PC-9 (cell line): ENCODE data around the gene BEX3. TPM values are rescaled to one million over a fixed set of nuclear protein-coding genes. Genes with fewer than 3 reads are reported as not detected.

ENCODE experiments used
- BruUV-seq: library from RNA; stranded (reverse); fragments of 400-500 nt; replicated peaks from 2 replicates; lab custom pipeline; 2021; lab: Mats Ljungman, UMichigan
- CTCF ChIA-PET: fragments of 300-600 bp; sonication (Branson Sonifier 250); formaldehyde crosslinking; loops from one replicate; lab custom pipeline; 2022; ENCODE audit warnings: antibody characterized with exemption; lab: Charles Lee
- POLR2A ChIA-PET: fragments of 300-600 bp; sonication (Branson Sonifier 250); formaldehyde crosslinking; loops from one replicate; lab custom pipeline; 2022; ENCODE audit warnings: antibody characterized with exemption; ENCODE audit not compliant: unreplicated experiment; lab: Charles Lee
- DNase-seq, 2 experiments: peaks; one replicate each; pipeline versions ENCODE4 v3.0.0 to v3.0.0-alpha.2; 2015 to 2022; ENCODE audit warnings: mixed read lengths in 1 of 2
- H2AFZ ChIP-seq: fragments of 200-600 bp; sonication (generic); 2 replicates; pipeline ENCODE4 v1.8.1; 2017; ENCODE audit warnings: antibody characterized with exemption
- H3F3A ChIP-seq: fragments of 200-600 bp; sonication (generic); 2 replicates; pipeline ENCODE4 v1.8.1; 2017; ENCODE audit warnings: antibody characterized with exemption, mild to moderate bottlenecking, low read depth; ENCODE audit not compliant: insufficient read depth
- H3K27ac ChIP-seq: fragments of 200-600 bp; sonication (generic); 2 replicates; pipeline ENCODE4 v1.6.1; 2016; ENCODE audit warnings: mixed run types
- H3K27me3 ChIP-seq: fragments of 200-600 bp; sonication (generic); 2 replicates; pipeline ENCODE4 v1.6.1; 2016; ENCODE audit warnings: low read depth, mixed run types; ENCODE audit not compliant: insufficient read depth
- H3K36me3 ChIP-seq: fragments of 200-600 bp; sonication (generic); 2 replicates; pipeline ENCODE4 v1.6.1; 2016; ENCODE audit warnings: low read depth, mixed run types
- H3K4me1 ChIP-seq: fragments of 200-600 bp; sonication (generic); replicated peaks from 2 replicates; pipeline ENCODE4 v1.6.1; 2016; ENCODE audit warnings: mixed run types; ENCODE audit not compliant: insufficient read depth
- H3K4me2 ChIP-seq: fragments of 200-600 bp; sonication (generic); 2 replicates; pipeline ENCODE4 v1.6.1; 2017; ENCODE audit warnings: mixed run types
- H3K4me3 ChIP-seq: fragments of 200-600 bp; sonication (generic); 2 replicates; pipeline ENCODE4 v1.6.1; 2016; ENCODE audit warnings: mixed run types
- H3K79me2 ChIP-seq: fragments of 200-600 bp; sonication (generic); 2 replicates; pipeline ENCODE4 v1.6.1; 2017; ENCODE audit warnings: low read depth, mixed run types
- H3K9me2 ChIP-seq: fragments of 200-600 bp; sonication (generic); 2 replicates; pipeline ENCODE4 v1.8.1; 2017; ENCODE audit warnings: mild to moderate bottlenecking; ENCODE audit not compliant: insufficient read depth
- H3K9me3 ChIP-seq: fragments of 200-600 bp; sonication (generic); 2 replicates; pipeline ENCODE4 v1.8.1; 2016; ENCODE audit warnings: low read depth; ENCODE audit not compliant: insufficient read depth
- H4K20me1 ChIP-seq: fragments of 200-600 bp; sonication (generic); 2 replicates; pipeline ENCODE4 v1.8.1; 2017; ENCODE audit not compliant: insufficient read depth
- EZH2 ChIP-seq: fragments of 200-600 bp; sonication (generic); IDR thresholded peaks from 2 replicates; pipeline ENCODE4 v1.8.0; 2017; ENCODE audit warnings: antibody characterized with exemption, low read depth
- intact Hi-C: fragments of 100-400 bp; cut with micrococcal nuclease; formaldehyde crosslinking; loops from one replicate; pipeline ENCODE4 v1.10.0; 2022; ENCODE audit not compliant: unreplicated experiment
- total RNA-seq: library from RNA; stranded (reverse); gene quantifications from 2 replicates; pipeline ENCODE4 v1.2.3, GENCODE V29; 2021
- TF ChIP-seq, protein P1 (sequence below): fragments of 200-600 bp; sonication (generic); conservative IDR thresholded peaks from 2 replicates; pipeline ENCODE4 v1.6.1; 2017; ENCODE audit warnings: mixed run types, antibody characterized with exemption, mild to moderate bottlenecking, moderate library complexity

Gene BEX3
- total RNA-seq, 1 experiment from 2014 or later, result 120 TPM

DNA sequence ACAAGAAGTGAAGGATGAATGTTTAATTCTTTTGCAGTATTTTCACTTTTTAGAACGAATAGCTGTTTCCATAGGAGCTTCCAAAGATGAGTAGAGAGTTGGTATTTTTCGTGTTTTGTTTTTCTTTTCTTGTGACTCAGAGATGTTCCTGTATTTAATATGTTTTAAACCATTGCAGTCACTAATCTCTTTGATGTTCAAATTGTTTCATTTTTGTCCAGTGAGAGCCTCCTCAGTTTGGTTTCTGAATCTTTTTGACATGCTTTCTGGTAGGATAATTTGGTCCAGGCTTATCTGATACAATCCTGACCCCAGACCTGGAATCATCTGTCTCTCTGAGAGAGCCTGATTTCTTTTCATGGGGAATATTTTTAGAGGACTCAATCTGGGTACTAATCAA, 41.6 kb downstream of the BEX3 start:
- no peaks in the 10 kb centered on the region for H3K9me2 ChIP-seq
- H4K20me1 ChIP-seq, result no peaks in the 10 kb centered on the region
- no peak overlapping the region for H3K27ac ChIP-seq
- H3K4me2 ChIP-seq, result no peak overlapping the region
- no peaks in the 10 kb centered on the region for H3K36me3 ChIP-seq
- H2AFZ ChIP-seq, result no peak overlapping the region
- ChIA-PET CTCF (no interaction called here), POLR2A (no interaction called here)
- no peak overlapping the region for H3K4me3 ChIP-seq
- intact Hi-C loops, result no loop called here
- no TSS peak for BruUV-seq
- no peaks in the 10 kb centered on the region for H3F3A ChIP-seq
- H3K9me3 ChIP-seq, result no peaks in the 10 kb centered on the region
- H3K27me3 ChIP-seq, result no peaks in the 10 kb centered on the region
- DNase-seq, result no peak
- TF ChIP-seq EZH2, result no peak
- TF ChIP-seq, protein P1, sequence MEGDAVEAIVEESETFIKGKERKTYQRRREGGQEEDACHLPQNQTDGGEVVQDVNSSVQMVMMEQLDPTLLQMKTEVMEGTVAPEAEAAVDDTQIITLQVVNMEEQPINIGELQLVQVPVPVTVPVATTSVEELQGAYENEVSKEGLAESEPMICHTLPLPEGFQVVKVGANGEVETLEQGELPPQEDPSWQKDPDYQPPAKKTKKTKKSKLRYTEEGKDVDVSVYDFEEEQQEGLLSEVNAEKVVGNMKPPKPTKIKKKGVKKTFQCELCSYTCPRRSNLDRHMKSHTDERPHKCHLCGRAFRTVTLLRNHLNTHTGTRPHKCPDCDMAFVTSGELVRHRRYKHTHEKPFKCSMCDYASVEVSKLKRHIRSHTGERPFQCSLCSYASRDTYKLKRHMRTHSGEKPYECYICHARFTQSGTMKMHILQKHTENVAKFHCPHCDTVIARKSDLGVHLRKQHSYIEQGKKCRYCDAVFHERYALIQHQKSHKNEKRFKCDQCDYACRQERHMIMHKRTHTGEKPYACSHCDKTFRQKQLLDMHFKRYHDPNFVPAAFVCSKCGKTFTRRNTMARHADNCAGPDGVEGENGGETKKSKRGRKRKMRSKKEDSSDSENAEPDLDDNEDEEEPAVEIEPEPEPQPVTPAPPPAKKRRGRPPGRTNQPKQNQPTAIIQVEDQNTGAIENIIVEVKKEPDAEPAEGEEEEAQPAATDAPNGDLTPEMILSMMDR, result no peak
- no peaks in the 10 kb centered on the region for H3K79me2 ChIP-seq
- H3K4me1 ChIP-seq, result no peaks in the 10 kb centered on the region

DNA sequence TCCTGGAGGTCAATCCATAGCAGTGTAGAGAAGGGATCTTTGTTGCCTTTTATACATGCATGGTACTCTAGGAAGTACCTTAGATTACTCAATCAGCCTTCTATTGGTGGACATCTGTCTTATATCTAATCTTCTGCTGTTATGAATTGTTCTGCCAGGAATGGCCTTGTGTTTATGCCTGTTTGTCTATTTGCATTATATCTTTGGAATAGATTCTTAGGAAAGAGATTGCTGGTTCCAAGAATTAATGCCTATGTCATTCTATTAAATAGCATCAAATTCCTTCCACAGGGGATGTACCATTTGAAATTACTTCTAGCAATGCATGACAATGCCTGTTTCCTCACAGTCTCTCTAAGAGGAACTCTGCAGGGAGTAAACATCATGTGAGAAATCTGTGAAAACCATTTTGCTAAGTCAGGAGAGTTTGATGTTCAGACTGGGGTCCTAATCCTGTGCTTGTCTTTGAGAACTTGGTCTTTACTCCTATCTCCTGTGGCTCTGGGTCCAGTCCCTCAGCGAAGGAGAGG, 42.5 kb downstream of the BEX3 start:
- Histone ChIP-seq H4K20me1 (no peaks in the 10 kb centered on the region), H3K36me3 (no peaks in the 10 kb centered on the region), H3K27me3 (no peaks in the 10 kb centered on the region), H3K9me3 (no peaks in the 10 kb centered on the region), H3K4me1 (no peaks in the 10 kb centered on the region), H3K4me3 (no peak overlapping the region), H3K79me2 (no peaks in the 10 kb centered on the region), H3K27ac (no peak overlapping the region), H3K9me2 (no peaks in the 10 kb centered on the region), H2AFZ (no peak overlapping the region), H3F3A (no peaks in the 10 kb centered on the region), H3K4me2 (no peak overlapping the region)
- intact Hi-C loops, result no loop called here
- DNase-seq, result no peak
- no TSS peak for BruUV-seq
- ChIA-PET POLR2A (no interaction called here), CTCF (no interaction called here)
- TF ChIP-seq EZH2, result no peak
- TF ChIP-seq, protein P1, result no peak

DNA sequence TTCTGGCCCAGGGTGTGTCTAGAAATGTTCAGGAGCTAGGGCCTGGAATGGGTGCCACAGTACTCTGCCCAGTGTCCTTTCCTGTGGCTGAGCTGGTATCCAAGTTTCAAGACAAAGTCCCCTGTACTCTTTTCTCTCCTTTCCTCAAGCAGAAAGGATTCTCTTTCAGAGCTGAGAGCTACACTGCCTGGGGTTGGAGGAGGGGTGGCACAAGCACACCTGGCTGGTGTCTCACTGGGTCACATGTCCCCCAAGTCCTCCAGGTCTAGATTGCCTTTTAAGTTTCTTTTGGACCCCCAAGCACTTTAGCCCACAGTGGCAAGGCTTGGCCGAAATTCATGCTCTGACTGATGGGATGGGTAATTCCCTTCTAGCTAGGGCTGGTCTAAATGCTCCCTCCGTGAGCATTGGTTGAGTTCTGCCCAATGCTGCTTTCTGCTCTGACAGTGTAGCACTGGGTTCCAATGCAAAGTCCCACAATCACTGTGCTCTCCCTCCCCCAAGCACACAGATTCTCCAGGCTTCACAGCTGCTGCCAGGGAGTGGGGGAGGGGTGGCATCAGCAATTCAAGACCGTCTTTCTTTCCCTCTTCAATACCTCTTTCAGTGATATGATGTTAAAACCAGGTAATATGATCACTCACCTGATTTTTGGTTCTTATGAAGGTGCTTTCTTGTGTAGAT, 47.8 kb downstream of the BEX3 start:
- H3K4me3 ChIP-seq, result no peak overlapping the region
- no peaks in the 10 kb centered on the region for H4K20me1 ChIP-seq
- no peaks in the 10 kb centered on the region for H3K27me3 ChIP-seq
- intact Hi-C loops, result no loop called here
- no peak overlapping the region for H2AFZ ChIP-seq
- H3K9me3 ChIP-seq, result no peaks in the 10 kb centered on the region
- no peak for TF ChIP-seq EZH2
- TF ChIP-seq, protein P1, result no peak
- ChIA-PET POLR2A (no interaction called here), CTCF (no interaction called here)
- no peaks in the 10 kb centered on the region for H3K9me2 ChIP-seq
- no peak overlapping the region for H3K27ac ChIP-seq
- no peak overlapping the region for H3K4me2 ChIP-seq
- no peak for DNase-seq
- no peaks in the 10 kb centered on the region for H3K79me2 ChIP-seq
- no TSS peak for BruUV-seq
- no peaks in the 10 kb centered on the region for H3K4me1 ChIP-seq
- H3F3A ChIP-seq, result no peaks in the 10 kb centered on the region
- no peaks in the 10 kb centered on the region for H3K36me3 ChIP-seq

Other genes with a start within 250 kb of the BEX3 start
- 1.0 and 1.1 TPM in 2 replicates for gene BEX4, start 161.4 kb upstream of the BEX3 start, total RNA-seq
- 31.5 and 34.4 TPM in 2 replicates for gene TCEAL8, start 121.4 kb upstream of the BEX3 start, total RNA-seq
- not detected in 2 replicates for gene TCEAL5, start 99.8 kb upstream of the BEX3 start, total RNA-seq
- 4.7 and 6.9 TPM in 2 replicates for gene BEX2, start 65.5 kb upstream of the BEX3 start, total RNA-seq
- not detected in 2 replicates for gene TCEAL7, start 46.3 kb upstream of the BEX3 start, total RNA-seq
- gene TCEAL9, start 20.0 kb upstream of the BEX3 start, total RNA-seq, result 44.4 and 57.1 TPM in 2 replicates
- 0.90 and 1.0 TPM in 2 replicates for gene RAB40A, start 143.0 kb downstream of the BEX3 start, total RNA-seq
- gene TCEAL4, start 209.0 kb downstream of the BEX3 start, total RNA-seq, result 41.0 and 42.9 TPM in 2 replicates
- gene TCEAL3, start 231.4 kb downstream of the BEX3 start, total RNA-seq, result 11.7 and 12.8 TPM in 2 replicates